ENCODE data around the gene ELL3. TPM values are rescaled to one million over a fixed set of nuclear protein-coding genes. Genes with fewer than 3 reads are reported as not detected.
A peak's percentile ranks its signal among the peaks of the same experiment; 100 is the strongest.
"Not testable (repeated sequence)": the region's sequence is repeated elsewhere in the genome, so short reads cannot be mapped to it uniquely, and the experiment has no call there.

The ELL3 gene, protein sequence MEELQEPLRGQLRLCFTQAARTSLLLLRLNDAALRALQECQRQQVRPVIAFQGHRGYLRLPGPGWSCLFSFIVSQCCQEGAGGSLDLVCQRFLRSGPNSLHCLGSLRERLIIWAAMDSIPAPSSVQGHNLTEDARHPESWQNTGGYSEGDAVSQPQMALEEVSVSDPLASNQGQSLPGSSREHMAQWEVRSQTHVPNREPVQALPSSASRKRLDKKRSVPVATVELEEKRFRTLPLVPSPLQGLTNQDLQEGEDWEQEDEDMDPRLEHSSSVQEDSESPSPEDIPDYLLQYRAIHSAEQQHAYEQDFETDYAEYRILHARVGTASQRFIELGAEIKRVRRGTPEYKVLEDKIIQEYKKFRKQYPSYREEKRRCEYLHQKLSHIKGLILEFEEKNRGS
- total RNA-seq = 1.0 and 1.3 TPM in 2 replicates

DNA sequence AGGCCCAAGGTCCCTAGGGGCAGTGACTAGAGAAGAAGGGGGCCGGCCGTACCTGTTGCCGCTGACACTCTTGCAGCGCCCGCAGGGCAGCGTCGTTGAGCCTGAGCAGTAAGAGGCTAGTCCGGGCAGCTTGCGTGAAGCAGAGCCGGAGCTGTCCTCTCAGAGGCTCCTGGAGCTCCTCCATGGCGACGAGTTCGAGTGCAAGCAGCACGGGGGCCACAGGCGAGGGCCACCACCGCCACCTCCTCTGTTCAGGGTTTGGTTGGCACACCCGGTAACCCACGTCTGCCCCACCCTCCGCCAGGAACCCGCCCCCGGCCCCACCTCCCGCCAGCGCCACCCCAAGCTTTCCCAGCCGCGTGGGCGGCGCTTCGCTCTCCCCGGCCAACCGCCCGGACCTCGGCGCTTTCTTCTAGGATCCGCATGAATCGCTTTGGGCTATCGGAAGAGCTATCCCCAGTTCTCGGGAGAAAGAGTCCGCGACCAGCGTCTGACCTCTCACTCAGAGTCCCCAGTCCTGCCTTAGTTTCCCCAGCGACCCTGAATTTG lies at the start of gene ELL3:
Gene ELL3, minus strand, starts transcription at position 249 of the 549 bp plus-strand sequence. Its CDS starts 65 bp downstream, at position 184.
- no peaks in the 10 kb centered on the region for H3K9me3 Mint-ChIP-seq
- peak within 1 kb of the TSS; percentile 83 for H3K4me3 Mint-ChIP-seq (ENCODE audit: low read depth)
- H3K27me3 Mint-ChIP-seq (ENCODE audit: low read depth) = peaks cover 9% of the 10 kb centered on the region
- peak; percentile 68 for DNase-seq (ENCODE audit: low spot score)
- H3K27ac Mint-ChIP-seq = peak within 1 kb of the TSS; percentile 83
- peaks cover 7% of the 10 kb centered on the region for H3K4me1 Mint-ChIP-seq (ENCODE audit: low read depth)
- H3K36me3 Mint-ChIP-seq (ENCODE audit: low read depth) = peaks cover 18% of the 10 kb centered on the region
- intact Hi-C loops (cut with micrococcal nuclease) = loop anchor here (1.0 to 2.0 kb wide), 3 partner anchors 16 to 48 kb away; partner anchors contain the start of genes MFAP1 and SERF2

DNA sequence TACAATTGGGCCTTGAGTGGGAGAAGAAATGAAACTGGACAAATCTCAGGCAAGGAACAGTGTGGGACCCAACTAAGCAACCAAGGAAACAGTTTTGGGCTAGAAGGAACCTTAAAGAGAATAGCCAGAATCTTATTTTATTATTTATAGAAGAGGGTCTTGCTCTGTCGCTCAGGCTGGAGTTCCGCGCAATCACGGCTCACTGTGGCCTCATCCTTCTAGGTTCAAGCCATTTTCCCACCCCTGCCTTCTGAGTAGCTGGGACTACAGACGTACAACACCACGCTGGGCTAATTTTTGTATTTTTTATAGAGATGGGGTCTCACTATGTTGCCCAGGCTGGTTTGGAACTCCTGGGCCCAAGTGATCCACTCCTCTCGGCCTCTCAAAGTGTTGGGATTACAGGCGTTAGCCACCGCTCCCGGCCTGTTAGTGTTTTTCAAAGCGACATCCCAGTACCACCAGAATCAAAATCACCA lies 49.3 kb upstream of the ELL3 start:
- Mint-ChIP-seq H3K27ac (peak overlapping the region; percentile 94), H3K4me3 (ENCODE audit: low read depth) (peak overlapping the region; percentile 92), H3K4me1 (ENCODE audit: low read depth) (peaks cover 32% of the 10 kb centered on the region), H3K9me3 (no peaks in the 10 kb centered on the region), H3K27me3 (ENCODE audit: low read depth) (no peaks in the 10 kb centered on the region), H3K36me3 (ENCODE audit: low read depth) (peaks cover 51% of the 10 kb centered on the region)
- no peak for DNase-seq (ENCODE audit: low spot score)
- intact Hi-C loops (cut with micrococcal nuclease) = loop anchor here (10.0 kb wide), 2 partner anchors 709 to 899 kb away; partner anchors contain the start of gene EIF3J

DNA sequence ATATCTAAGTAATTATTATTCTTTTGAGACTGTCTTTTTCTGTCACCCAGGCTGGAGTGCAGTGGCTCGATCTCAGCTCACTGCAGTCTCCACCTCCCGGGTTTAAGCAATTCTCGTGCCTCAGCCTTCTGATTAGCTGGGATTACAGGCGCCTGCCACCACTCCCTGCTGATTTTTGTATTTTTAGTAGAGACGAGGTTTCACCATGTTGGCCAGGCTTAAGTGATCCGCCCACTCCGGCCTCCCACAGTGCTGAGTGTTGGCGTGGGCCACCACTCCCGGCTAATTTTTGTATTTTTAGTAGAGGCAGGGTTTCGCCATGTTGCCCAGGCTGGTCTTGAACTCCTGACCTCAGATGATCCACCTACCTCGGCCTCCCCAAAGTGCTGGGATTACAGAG lies 48.5 kb upstream of the ELL3 start:
- Mint-ChIP-seq H3K36me3 (ENCODE audit: low read depth) (peaks cover 45% of the 10 kb centered on the region), H3K4me1 (ENCODE audit: low read depth) (peaks cover 32% of the 10 kb centered on the region)
- DNase-seq (ENCODE audit: low spot score) = not testable (repeated sequence)

DNA sequence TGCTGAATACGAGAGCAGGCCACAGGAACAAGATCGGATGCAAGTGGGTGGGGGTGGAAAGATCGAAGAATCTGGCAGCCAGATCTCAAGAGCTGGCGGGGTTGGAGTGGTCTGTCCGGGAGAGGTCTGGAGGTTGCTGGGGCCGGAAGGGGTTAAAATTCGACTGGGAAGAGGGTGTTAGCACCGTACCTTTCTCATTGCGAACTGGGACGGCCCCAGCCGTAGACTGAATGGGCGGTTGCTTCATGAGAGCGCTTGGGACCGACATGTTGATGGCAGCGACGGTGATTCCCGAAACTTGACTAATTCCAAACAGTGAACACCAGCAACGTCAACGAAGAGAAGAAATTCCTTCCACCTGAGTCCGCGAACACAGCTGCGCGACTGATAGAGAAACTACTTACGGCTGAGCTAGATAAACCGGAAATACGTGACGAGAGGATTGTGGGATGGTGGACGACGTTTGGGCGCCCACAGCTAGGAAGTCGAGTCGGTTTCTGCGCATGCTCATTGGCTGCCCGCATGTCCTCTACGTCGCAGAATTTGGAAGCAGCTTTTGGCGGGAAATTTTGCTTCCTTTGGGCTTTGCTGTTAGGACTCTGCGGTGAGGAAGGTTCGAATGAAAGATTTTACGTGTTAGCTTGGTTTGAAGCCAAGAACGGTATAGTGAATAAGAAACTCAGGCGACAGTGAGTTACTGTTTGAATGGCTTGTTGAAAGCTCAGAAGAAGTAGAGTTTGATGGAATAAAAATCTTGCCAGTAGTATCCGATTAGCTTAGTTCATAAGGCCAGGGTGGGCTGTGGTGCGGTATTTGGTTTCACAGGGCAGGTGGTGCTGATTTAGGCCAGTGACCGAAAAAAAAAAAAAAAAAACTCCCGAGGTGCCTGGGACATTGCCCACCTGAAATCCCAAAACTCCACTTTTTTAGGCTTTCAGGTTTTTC lies 47.8 kb upstream of the ELL3 start, which contains the start of gene MFAP1:
Gene MFAP1, minus strand, starts transcription at position 389 of the 945 bp plus-strand sequence. Its CDS starts 121 bp downstream, at position 268.
- peaks cover 40% of the 10 kb centered on the region for H3K36me3 Mint-ChIP-seq (ENCODE audit: low read depth)
- H3K9me3 Mint-ChIP-seq = no peaks in the 10 kb centered on the region
- peak; percentile 91 for DNase-seq (ENCODE audit: low spot score)
- peak within 1 kb of the TSS; percentile 98 for H3K27ac Mint-ChIP-seq
- H3K4me1 Mint-ChIP-seq (ENCODE audit: low read depth) = peaks cover 28% of the 10 kb centered on the region
- H3K4me3 Mint-ChIP-seq (ENCODE audit: low read depth) = peak within 1 kb of the TSS; percentile 97
- H3K27me3 Mint-ChIP-seq (ENCODE audit: low read depth) = no peaks in the 10 kb centered on the region
- intact Hi-C loops (cut with micrococcal nuclease) = loop anchor here (1.0 to 10.0 kb wide), 4 partner anchors 32 to 900 kb away; partner anchors contain the start of genes EIF3J and SERF2

More for the DNA sequence above, 48.5 kb upstream of the ELL3 start:
- intact Hi-C loops (cut with micrococcal nuclease) = loop anchor here (10.0 kb wide), 2 partner anchors 709 to 899 kb away; partner anchors contain the start of gene EIF3J
- peak overlapping the region; percentile 20 for H3K4me3 Mint-ChIP-seq (ENCODE audit: low read depth)
- H3K27ac Mint-ChIP-seq; H3K9me3 Mint-ChIP-seq; H3K27me3 Mint-ChIP-seq (ENCODE audit: low read depth): not testable (repeated sequence)

DNA sequence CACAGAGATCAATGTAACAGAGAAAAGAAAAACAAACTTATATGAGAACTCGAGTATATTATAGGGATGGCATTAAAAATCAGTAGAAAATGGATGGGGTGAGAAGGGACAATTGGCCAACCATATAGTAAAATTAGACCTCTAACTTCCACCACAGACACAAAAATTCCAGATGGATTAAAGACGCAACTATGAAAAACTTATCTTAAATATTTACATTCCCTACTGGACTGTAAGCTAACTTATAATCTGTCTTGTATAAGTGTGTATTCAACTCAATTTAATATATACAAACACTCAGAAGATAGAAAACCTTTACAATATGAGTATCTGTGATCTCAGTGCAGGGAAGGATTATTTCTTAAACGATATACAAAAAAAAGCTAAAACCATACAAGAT lies 44.7 kb upstream of the ELL3 start:
- Mint-ChIP-seq H3K4me1 (ENCODE audit: low read depth) (peaks cover 20% of the 10 kb centered on the region), H3K27ac (no peak overlapping the region), H3K36me3 (ENCODE audit: low read depth) (peaks cover 36% of the 10 kb centered on the region), H3K9me3 (no peaks in the 10 kb centered on the region), H3K4me3 (ENCODE audit: low read depth) (peak overlapping the region; percentile 44), H3K27me3 (ENCODE audit: low read depth) (no peaks in the 10 kb centered on the region)
- intact Hi-C loops (cut with micrococcal nuclease) = loop anchor here (10.0 kb wide), 2 partner anchors 713 to 903 kb away; partner anchors contain the start of gene EIF3J
- DNase-seq (ENCODE audit: low spot score) = no peak

DNA sequence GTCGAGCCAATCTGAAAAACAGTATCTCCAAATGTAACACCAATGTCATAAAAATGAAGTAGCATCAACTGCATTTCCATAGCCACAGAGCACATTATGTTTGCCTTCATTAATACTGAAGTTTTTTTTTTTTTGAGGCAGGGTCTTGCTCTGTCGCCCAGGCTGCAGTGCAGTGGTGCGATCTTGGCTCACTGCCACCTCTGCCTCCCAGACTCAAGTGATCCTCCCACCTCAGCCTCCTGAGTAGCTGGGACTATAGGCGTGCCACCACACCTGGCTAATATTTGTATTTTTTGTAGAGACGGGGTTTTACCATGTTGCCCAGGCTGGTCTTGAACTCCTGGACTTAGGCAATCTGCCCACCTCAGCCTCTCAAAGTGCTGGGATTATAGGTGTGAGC lies 38.3 kb upstream of the ELL3 start:
- intact Hi-C loops (cut with micrococcal nuclease); H3K4me3 Mint-ChIP-seq (ENCODE audit: low read depth); H3K4me1 Mint-ChIP-seq (ENCODE audit: low read depth); DNase-seq (ENCODE audit: low spot score); H3K9me3 Mint-ChIP-seq; H3K27me3 Mint-ChIP-seq (ENCODE audit: low read depth); H3K27ac Mint-ChIP-seq: not testable (repeated sequence)
- peaks cover 62% of the 10 kb centered on the region for H3K36me3 Mint-ChIP-seq (ENCODE audit: low read depth)

DNA sequence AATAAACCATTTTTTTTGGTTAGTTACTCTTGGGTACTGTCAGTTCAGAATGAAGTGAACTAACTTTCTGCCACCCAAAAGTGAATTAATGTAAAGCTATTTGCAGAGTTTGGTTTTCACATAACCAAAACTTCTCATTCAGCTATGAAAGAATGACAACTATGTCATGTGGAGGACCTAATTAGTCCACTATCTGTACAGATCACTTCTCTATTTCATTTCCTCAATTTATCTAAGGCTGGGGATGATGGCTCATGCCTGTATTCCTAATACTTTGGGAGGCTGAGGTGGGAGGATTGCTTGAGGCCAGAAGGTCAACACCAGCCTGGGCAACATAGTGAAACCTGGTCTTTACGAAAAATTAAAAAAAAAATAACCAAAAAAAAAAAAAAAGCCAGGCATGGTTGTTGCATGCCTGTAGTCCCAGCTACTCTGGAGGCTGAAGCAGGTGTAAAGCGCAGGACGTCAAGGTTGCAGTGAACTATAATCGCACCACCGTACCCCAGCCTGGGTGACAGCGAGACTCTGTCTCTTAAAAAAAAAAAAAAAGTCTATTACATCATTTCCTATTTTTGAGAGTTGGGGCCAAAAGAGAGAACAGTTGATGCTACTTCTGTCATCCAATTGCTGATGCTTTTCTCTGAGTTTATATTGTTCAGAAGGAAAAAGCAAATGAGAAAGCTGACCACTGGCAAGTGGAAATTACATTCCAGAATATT lies 32.4 kb upstream of the ELL3 start:
- Mint-ChIP-seq H3K27ac (no peak overlapping the region), H3K4me1 (ENCODE audit: low read depth) (peaks cover 3% of the 10 kb centered on the region), H3K4me3 (ENCODE audit: low read depth) (no peak overlapping the region), H3K9me3 (no peaks in the 10 kb centered on the region), H3K27me3 (ENCODE audit: low read depth) (no peaks in the 10 kb centered on the region), H3K36me3 (ENCODE audit: low read depth) (peaks cover 76% of the 10 kb centered on the region)
- DNase-seq (ENCODE audit: low spot score) = no peak
- intact Hi-C loops (cut with micrococcal nuclease) = no loop called here

DNA sequence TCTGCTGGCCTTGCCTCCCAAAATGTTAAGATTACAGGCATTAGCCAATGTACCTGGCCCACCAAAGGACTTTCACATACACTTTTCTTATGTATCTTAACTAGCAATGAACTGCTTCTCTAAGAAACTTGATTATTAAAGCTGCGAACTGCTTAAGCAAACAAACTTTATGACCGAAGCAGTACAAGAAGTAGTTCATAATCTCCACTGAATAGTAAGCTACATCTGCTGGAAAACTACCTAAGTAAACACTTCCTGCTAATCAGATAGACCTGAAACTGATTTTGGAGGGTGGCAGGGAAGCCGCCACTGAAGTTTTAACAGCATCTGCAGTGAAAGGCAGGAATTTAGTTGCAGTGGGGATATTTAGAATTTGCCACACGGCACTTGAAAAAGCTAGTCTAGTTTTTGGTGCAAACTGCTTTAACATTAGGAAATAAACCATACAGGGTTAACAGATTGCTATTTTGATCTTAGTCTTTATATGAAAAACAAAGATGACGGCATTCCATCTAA lies 31.7 kb upstream of the ELL3 start:
- DNase-seq (ENCODE audit: low spot score) = no peak
- no peak overlapping the region for H3K4me3 Mint-ChIP-seq (ENCODE audit: low read depth)
- peaks cover 76% of the 10 kb centered on the region for H3K36me3 Mint-ChIP-seq (ENCODE audit: low read depth)
- no peaks in the 10 kb centered on the region for H3K27me3 Mint-ChIP-seq (ENCODE audit: low read depth)
- intact Hi-C loops (cut with micrococcal nuclease) = no loop called here
- H3K9me3 Mint-ChIP-seq = no peaks in the 10 kb centered on the region
- no peak overlapping the region for H3K27ac Mint-ChIP-seq
- H3K4me1 Mint-ChIP-seq (ENCODE audit: low read depth) = peaks cover 3% of the 10 kb centered on the region

DNA sequence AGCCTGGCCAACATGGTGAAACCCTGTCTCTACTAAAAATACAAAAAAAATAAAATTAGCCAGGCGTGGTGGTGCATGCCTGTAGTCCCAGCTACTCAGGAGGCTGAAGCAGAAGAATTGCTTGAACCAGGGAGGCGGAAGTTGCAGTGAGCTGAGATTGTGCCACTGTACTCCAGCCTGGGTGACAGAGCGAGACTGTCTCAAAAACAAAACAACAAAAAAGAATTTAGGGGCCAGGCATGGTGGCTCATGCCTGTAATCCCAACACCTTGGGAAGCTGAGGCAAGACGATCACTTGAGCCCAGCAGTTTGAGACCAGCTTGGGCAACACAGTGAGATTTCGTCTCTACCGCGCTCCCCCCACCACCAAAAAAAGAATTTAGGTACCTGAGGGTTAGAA lies 25.9 kb upstream of the ELL3 start:
- H3K4me3 Mint-ChIP-seq (ENCODE audit: low read depth); intact Hi-C loops (cut with micrococcal nuclease); H3K27me3 Mint-ChIP-seq (ENCODE audit: low read depth); H3K9me3 Mint-ChIP-seq; H3K27ac Mint-ChIP-seq; DNase-seq (ENCODE audit: low spot score): not testable (repeated sequence)
- peaks cover 80% of the 10 kb centered on the region for H3K36me3 Mint-ChIP-seq (ENCODE audit: low read depth)
- peaks cover 25% of the 10 kb centered on the region for H3K4me1 Mint-ChIP-seq (ENCODE audit: low read depth)

DNA sequence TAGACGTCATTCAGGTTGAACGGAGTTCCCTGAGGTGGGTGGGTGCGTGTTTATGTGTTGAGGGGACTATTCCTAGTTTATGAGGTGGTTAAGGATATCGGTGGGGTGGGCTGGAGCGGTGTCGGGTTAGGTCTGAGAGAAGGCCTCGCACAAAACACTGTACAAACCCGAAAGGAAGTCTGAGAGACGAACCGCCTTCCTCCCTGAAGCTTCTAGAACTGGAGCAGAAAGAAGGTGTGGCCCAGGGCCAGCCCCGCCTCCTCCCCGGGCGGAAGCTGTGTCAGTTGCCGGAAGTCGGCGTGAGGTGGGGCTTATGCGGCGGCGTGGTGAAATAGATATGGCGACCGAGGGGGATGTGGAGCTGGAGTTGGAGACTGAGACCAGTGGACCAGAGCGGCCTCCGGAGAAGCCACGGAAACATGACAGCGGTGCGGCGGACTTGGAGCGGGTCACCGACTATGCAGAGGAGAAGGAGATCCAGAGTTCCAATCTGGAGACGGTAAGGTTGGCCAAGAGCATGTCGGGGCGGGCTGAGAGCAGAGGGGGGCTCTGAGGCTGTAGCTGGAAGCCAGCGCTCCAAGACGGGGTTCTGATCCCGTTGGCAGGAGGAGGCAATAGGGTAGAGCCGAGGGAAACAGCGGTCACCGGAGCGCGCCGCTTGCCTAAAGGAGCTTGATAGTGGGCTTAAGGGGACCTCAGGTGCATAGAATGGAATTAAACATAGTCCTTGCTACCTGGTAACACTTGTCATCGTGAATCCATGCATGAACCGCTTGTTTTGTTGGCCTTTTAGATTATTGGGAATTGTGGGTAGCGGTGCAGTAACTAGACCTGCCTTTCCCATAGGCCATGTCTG lies 23.7 kb upstream of the ELL3 start, which contains the start of gene HYPK:
Gene HYPK, plus strand, starts transcription at position 314 of the 856 bp plus-strand sequence. Its CDS starts 24 bp downstream, at position 338.
- Mint-ChIP-seq H3K4me1 (ENCODE audit: low read depth) (peaks cover 28% of the 10 kb centered on the region), H3K27ac (peak within 1 kb of the TSS; percentile 97), H3K36me3 (ENCODE audit: low read depth) (peaks cover 79% of the 10 kb centered on the region), H3K4me3 (ENCODE audit: low read depth) (peak within 1 kb of the TSS; percentile 100), H3K9me3 (no peaks in the 10 kb centered on the region), H3K27me3 (ENCODE audit: low read depth) (no peaks in the 10 kb centered on the region)
- intact Hi-C loops (cut with micrococcal nuclease) = loop anchor here (1.0 to 2.0 kb wide), 2 partner anchors 8 to 54 kb away; partner anchors contain the start of genes PDIA3 and SERF2
- peak; percentile 88 for DNase-seq (ENCODE audit: low spot score)

DNA sequence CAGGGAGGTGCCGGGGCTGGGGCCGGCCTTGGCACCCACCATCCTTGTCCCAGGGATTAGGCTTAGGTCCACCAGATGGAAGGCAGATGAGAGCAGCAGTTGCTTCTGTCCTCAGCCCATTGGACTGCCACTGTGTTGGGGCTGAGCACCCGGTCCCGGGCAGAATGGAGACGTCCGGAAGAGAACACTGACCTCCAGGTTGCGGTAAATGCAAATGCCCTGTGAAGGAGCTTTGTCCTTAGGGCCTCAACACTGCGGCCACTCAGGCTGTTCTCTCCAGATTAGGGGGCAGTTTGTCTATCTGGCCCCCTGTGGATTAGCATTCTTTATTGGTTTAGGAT lies 23.1 kb upstream of the ELL3 start, which contains the start of gene SERINC4:
Gene SERINC4, minus strand, starts transcription at position 276 of the 341 bp plus-strand sequence. Its CDS starts 234 bp downstream, at position 42.
- intact Hi-C loops (cut with micrococcal nuclease) = loop anchor here (1.0 to 2.0 kb wide), 2 partner anchors 8 to 53 kb away; partner anchors contain the start of genes PDIA3 and SERF2
- Mint-ChIP-seq H3K36me3 (ENCODE audit: low read depth) (peaks cover 80% of the 10 kb centered on the region), H3K4me1 (ENCODE audit: low read depth) (peaks cover 29% of the 10 kb centered on the region), H3K4me3 (ENCODE audit: low read depth) (peak within 1 kb of the TSS; percentile 100), H3K9me3 (no peaks in the 10 kb centered on the region), H3K27me3 (ENCODE audit: low read depth) (no peaks in the 10 kb centered on the region), H3K27ac (peak within 1 kb of the TSS; percentile 97)
- no peak for DNase-seq (ENCODE audit: low spot score)

Measured in activated T-helper 2 cell treated with anti-CD3 and anti-CD28 coated beads, Interferon-gamma antibody, Interleukin-2, Interleukin-4, amounts not matched to agents 10 μg/mL and 5 μg/mL and 100 μg/mL, durations not matched to agents 14 hours and 24 hours and 36 hours (primary cell).